Activated CD8-positive, alpha-beta memory T cell treated with anti-CD3 and anti-CD28 coated beads for 48 hours (primary cell): ENCODE results near the gene ERC1.
"Not testable (repeated sequence)": the region's sequence is repeated elsewhere in the genome, so short reads cannot be mapped to it uniquely, and the experiment has no call there.

Experiments
- DNase-seq, 3 experiments: peaks; one replicate each; pipeline ENCODE4 v3.0.0-alpha.2; 2020; ENCODE audit warnings: low read depth in 2 of 3, low spot score in 2 of 3

ERC1 gene

GRCh38 chr12:1182069-1182468, 191.0 kb downstream of the ERC1 start:
- DNase-seq, result no peak

DNA sequence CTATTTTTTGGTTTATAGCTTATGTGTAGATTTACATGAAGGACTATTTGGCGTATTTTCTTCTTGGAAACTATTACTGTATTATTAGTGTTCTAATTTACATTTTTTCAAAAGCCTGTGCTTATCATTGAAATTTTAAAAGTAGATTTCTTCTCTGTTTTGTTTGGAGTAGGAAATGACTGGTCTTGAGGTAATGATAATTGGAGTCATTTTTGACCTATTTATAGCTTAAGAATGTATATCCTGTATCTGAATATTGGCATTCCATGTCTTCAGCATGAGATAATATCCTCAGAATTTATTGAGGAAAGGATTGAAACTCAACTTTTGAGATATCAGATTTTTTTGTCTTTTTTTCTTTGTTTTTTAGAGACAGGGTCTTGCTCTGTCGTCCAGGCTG, 193.4 kb downstream of the ERC1 start:
- no peak for DNase-seq

DNA sequence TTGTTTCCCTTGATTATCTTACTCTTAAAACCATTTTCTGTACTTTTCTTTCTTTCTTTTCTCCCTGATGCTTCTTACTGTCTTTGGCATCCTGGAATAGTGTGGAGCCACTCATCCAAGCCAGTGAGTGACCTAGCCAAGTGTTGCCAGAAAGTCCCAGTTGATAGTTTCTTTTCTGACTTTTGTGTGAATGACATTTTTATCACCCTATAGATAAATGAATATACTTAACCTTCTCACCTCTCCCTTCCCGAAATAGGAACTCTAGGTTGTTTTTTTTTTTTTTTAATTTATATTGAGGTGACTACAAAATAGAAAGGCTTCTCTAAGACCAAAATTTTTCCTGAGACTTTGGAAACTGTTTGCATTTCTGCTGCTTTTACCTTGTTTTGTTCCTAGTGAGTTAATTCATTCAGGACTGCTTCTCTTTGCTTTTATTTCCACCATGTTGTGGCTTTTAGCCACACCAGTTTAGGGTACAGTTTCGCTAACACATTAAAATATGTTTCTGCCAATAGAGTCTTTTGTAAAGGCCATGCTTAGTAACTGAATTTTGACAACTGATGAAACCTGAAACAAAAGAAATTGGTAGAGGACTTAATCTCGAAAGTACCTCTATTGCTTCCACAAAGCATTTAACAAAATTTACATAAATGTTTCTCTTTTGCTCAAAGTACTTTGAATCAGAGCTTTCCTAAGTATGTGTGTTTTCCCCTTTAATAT, 194.6 kb downstream of the ERC1 start:
- no peak for DNase-seq

GRCh38 chr12:1186298-1186697, 195.3 kb downstream of the ERC1 start:
- DNase-seq, result no peak

- no peak for DNase-seq
Observed at GRCh38 chr12:1188016-1188415, 197.0 kb downstream of the ERC1 start.

DNA sequence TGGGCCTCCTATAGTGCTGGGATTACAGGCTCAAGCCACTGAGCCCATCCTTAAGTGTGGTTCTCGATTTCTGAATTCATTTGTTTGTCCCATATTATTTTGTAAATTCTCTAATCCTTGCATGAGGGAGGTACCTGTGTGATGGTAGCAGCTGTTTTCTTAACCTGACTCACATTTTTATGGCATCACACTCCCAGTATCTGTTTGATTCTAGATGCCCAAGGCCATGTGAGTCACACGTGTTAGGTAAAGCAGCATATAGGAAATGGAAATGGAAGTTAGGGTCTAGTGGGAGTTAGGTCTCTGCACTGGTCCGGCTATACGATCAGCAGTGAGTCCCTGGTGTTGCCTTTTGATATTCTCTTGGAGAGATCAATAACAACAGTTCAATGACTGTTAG, 198.1 kb downstream of the ERC1 start:
- DNase-seq, result no peak

- DNase-seq, result no peak
Observed at GRCh38 chr12:1195513-1195912, 204.5 kb downstream of the ERC1 start.

- DNase-seq, result no peak
Observed at GRCh38 chr12:1197264-1198018, 206.4 kb downstream of the ERC1 start.

DNA sequence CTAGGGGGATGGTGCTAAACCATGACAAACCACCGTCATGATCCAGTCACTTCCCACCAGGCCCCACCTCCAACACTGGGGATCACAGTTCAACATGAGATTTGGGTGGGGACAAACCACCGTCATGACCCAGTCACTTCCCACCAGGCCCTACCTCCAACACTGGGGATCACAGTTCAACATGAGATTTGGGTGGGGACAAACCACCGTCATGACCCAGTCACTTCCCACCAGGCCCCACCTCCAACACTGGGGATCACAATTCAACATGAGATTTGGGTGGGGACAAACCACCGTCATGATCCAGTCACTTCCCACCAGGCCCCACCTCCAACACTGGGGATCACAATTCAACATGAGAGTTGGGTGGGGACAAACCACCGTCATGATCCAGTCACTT, 207.8 kb downstream of the ERC1 start:
- not testable (repeated sequence) for DNase-seq

DNA sequence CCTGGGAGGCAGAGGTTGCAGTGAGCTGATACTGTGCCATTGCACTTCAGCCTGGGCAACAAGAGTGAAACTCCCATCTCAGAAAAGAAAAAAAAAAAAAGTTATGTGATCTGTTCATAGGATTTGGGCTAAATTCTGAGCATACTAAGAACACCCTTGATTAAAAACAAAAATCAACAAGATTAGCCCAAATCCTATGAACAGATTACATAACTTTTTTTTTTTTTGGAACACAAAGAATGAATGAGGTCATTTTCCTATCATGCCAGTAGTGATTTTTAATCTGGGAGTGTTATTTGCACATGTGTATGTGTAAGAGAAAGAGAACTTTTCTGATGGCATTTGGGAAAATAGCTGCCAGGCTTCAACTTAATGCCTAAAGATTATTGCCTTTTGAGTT, 208.7 kb downstream of the ERC1 start:
- DNase-seq, result no peak

DNA sequence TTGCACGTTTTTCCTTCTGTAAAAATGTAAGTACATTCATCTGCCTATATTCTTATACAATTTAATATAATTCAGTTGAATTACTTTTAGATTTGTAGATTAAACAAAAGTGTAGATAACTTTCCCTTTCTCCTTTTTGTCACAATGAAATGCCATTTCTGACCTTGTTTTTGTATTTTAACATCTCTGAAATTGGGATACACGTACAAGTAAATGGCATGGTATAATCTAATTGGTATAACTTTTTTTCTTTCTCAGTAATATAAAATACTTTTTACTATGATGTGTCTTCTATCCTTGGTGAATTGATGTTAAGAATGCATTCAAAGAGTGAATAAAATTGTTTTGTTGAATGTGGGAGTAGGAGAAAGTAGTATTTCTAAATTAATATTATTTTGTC, 210.0 kb downstream of the ERC1 start:
- DNase-seq, result no peak

DNA sequence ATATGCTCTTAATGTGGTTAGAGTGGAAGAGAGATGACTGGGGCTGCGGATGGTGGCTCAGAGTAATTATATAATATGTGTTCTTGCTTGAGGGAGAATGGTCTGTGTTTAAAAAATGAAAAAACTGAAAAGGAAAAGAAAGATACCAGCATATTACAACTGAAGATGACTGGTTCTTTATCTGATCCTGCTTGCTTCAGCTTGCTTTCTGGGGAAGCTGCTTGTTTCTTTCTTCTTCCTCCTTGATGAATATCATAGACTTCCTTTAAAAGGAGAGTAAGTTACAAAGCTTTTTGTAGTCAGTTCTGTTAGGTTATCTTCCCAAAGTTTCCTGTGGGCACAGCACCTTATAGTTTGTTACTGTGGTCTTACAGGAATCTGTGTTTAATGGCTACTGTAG, 210.9 kb downstream of the ERC1 start:
- DNase-seq, result no peak

DNA sequence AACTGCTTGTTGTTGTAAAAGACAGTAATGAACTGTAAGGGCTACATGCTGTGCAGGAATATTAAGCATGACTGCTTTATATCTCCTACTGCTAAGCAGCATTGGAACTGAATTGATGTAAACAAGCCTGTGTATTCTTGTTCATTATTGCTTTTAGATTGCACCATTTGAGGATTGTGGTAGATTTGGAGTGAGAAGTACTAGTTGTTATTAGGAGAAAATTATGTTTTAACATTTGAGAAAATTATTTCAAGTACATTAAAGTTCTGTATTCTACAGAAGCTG, 212.7 kb downstream of the ERC1 start:
- no peak for DNase-seq

- DNase-seq, result no peak
Observed at GRCh38 chr12:1204581-1205121, 213.6 kb downstream of the ERC1 start.

DNA sequence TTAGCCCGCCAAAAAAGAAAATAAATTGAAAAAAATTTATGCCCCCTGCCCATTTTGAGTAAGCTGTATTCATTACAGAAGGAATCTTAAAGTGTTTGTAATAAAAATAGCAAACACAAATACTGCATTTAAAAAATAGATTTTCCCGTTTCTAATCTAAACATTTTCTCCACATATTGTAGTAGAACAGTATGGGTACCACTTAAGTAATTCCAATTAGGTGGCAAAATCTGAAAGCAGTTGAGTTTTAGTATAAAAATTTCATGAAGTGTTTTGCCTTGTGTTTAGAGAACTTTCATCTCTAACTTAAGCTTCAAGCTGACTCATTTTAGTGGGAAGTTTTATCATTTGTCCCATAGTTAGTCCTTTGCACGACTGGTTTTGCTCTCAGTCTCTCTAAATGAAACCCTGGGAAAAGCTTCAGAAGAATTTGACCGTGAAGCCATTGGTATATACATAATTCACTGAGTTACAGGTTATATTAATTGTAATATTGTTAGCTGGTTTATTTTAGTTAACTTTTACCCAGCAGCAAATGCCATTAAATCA, 214.6 kb downstream of the ERC1 start:
- no peak for DNase-seq

- no peak for DNase-seq
Observed at GRCh38 chr12:1206118-1206734, 215.2 kb downstream of the ERC1 start.

DNA sequence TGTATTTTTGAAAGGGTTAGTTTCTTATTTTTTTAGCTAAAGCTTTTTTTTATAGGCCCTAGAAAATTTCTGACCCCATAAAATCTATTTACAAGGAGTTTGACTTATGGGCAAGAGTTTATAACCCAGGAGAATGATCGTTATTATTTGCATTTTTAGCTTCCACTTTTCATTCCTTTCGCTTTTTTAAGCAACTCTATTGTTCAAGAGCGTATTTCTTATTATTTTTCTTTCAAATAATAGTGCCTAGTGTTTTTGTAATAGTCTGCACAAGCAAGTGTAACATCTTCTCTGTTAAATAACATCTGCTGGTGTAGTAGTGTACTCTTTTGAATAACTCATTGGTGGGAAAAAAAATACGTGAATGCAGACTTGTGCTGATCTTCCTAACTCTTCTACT, 216.3 kb downstream of the ERC1 start:
- no peak for DNase-seq

DNA sequence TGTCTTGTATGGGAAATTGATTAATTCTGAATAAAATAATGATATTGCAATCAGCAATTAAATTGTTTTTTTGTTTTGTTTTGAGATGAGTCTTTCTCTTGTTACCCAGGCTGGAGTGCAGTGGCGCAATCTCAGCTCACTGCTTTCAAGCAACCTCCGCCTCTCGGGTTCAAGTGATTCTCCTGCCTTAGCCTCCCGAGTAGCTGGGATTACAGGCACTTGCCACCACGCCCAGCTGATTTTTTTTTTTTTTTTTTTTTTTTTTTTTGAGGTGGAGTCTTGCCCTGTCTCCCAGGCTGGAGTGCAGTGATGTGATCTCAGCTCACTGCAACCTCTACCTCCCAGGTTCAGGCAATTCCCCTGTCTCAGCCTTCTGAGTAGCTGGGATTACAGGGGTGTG, 217.7 kb downstream of the ERC1 start:
- not testable (repeated sequence) for DNase-seq

DNA sequence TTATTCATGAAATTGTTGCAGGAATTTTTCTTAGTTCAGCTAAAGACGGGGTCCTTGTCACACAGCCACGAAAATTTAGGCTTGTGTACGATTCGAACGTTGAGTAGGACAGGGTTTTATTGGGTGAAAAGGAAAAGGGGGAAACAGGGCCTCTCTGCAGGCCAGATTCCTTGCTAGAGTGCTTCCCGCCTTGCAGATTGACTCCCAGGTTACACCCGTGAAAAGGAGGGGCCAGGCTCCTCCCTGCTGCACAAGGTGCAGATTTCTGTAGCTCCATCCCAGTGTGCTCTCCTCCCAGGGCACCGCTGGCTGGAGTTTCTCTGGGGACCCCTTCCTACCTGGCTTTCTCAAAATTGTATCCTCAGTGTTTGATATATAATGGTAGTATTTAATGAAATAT, 221.5 kb downstream of the ERC1 start:
- no peak for DNase-seq

DNA sequence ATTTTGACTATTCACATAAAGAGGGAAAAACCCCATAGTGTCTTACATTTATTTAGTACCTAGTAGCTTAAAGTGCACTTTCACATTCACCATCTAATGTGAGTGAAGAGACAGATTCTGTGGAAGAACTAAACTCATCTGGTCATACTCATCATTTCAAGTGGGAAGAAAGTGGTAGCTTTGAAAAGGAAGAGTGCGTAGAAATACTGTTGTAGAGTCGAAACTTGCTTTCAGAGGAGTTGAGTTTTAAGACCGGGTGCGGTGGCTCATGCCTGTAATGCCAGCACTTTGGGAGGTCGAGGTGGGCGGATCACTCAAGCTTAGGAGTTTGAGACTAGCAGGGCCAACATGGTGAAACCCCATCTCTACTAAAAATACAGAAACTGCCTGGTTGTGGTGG, 222.2 kb downstream of the ERC1 start:
- DNase-seq, result no peak

DNA sequence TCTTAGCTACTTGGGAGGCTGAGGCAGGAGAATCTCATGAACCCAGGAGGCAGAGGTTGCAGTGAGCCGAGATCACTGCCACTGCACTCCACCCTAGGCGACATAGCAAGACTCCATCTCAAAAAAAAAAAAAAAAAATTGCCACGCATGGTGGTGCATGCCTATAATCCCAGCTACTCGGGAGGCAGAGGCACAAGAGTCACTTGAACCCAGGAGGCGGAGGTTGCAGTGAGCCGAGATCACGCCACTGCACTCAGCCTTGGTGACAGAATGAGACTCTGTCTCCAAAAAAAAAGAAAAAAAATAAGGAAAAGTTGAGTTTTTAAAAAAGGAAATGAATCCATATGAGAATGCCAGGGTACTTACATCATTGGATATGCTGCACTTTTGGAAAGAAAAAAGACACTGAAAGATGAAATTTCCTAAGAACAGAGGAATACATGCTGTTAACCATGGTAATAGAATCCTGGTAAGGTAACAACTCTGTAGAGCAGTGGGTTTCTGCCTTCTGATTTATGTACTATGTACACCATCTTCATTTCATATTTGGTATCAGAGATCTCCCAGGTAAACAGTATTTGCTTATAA, 222.7 kb downstream of the ERC1 start:
- DNase-seq, result no peak

GRCh38 chr12:1216560-1216959, 225.5 kb downstream of the ERC1 start:
- no peak for DNase-seq
